RWPE1 (cell line): Measurements from ENCODE around the gene OR10H2.
"Not testable (repeated sequence)": the region's sequence is repeated elsewhere in the genome, so short reads cannot be mapped to it uniquely, and the experiment has no call there.

Experiments
- CTCF ChIA-PET: fragments of 350-600 bp; sonication (Branson Sonifier 250); formaldehyde crosslinking; extraction: SDS; loops from one replicate; lab custom pipeline; 2021; lab: Yijun Ruan, JAX
- POLR2A ChIA-PET: fragments of 400-600 bp; formaldehyde crosslinking; extraction: SDS; loops from one replicate; lab custom pipeline; 2020; ENCODE audit warnings: antibody characterized with exemption; ENCODE audit not compliant: low non-redundant PET; lab: Yijun Ruan, JAX
- DNase-seq: peaks from one replicate; pipeline ENCODE4 v3.0.0; 2012; ENCODE audit warnings: low spot score
- H3K27ac ChIP-seq: fragments of 450-650 bp; 2 replicates; pipeline ENCODE4 v1.5.1; 2017
- CTCF ChIP-seq: fragments of 450-650 bp; conservative IDR thresholded peaks from 2 replicates; pipeline ENCODE4 v1.5.1; 2017; ENCODE audit warnings: low read depth, mild to moderate bottlenecking

Gene OR10H2, protein sequence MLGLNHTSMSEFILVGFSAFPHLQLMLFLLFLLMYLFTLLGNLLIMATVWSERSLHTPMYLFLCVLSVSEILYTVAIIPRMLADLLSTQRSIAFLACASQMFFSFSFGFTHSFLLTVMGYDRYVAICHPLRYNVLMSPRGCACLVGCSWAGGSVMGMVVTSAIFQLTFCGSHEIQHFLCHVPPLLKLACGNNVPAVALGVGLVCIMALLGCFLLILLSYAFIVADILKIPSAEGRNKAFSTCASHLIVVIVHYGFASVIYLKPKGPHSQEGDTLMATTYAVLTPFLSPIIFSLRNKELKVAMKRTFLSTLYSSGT

GRCh38 chr19:15727724-15728123 lies at the start of gene OR10H2:
Gene OR10H2 (plus strand): TSS chr19:15728024. CDS start chr19:15728044, 20 bp downstream.
- CTCF ChIA-PET: no interaction called here
- no peak for TF ChIP-seq CTCF
- no peak within 1 kb of the TSS for H3K27ac ChIP-seq
- POLR2A ChIA-PET: no interaction called here
- no peak for DNase-seq

GRCh38 chr19:15679089-15679488 lies 48.7 kb upstream of the OR10H2 start:
- TF ChIP-seq CTCF: no peak
- no peak for DNase-seq
- no peak overlapping the region for H3K27ac ChIP-seq
- ChIA-PET CTCF (no interaction called here), POLR2A (no interaction called here)

GRCh38 chr19:15679865-15680264 lies 48.0 kb upstream of the OR10H2 start:
- CTCF ChIA-PET, H3K27ac ChIP-seq, DNase-seq, POLR2A ChIA-PET: not testable (repeated sequence)

DNA sequence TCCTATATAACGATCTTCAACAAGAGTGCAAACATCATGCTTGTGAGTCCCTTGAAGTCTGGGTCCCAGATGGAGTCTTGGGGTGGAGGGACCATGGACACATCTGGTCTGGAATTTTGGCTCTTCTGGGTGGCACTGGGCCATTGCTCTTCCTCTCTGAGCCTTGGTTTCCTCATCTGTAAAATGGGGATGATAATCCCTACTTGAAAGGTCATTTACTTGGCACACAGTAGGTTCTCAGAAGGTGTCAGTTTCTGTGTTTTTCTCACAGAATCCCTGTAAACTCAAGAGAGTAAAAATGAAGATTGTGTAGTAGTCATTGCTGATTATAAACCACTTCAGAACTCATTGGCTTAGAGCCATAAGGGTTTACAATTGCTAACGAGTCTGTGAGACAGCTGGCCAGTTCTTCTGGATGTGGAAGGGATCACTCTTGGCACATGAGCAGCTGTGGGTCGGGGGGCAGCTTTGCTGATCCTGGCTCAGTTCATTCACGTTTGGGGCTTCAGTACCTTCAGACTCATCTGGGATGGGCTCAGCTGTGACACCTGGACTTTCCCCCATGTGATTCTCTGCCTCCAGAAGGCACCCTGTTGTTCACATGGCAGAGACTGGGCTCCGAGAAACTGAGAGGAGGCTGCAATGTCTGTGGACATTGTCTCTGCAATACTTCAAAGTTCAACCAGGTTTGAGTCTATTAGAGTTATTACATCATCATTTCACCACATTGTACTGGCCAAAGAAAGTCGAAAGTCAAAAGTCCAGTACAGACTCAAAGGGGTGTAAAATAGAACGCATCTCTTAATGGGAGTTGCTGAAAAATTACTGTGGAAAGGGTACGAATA lies 47.1 kb upstream of the OR10H2 start:
- TF ChIP-seq CTCF: no peak
- POLR2A ChIA-PET: no interaction called here
- CTCF ChIA-PET: no interaction called here
- no peak for DNase-seq
- H3K27ac ChIP-seq: no peak overlapping the region

DNA sequence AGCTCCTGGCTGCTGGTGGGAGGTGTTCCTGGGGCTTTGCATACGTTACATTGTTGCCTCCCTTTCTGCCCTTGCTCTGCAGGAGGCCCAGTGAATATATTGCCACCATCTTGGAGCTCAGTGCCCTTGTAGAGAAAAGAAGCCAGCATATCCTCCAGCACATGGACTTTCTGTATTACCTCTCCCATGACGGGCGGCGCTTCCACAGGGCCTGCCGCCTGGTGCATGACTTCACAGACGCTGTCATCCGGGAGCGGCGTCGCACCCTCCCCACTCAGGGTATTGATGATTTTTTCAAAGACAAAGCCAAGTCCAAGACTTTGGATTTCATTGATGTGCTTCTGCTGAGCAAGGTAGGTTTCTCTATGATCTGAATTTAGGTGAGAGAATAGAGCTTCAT lies 44.4 kb upstream of the OR10H2 start:
- ChIA-PET CTCF (interaction anchor here (0.5 kb wide), 1 partner anchor 186 kb away, joined by 3 read pairs; no protein-coding TSS in a partner anchor), POLR2A (no interaction called here)
- TF ChIP-seq CTCF: no peak
- DNase-seq: no peak
- no peak overlapping the region for H3K27ac ChIP-seq

DNA sequence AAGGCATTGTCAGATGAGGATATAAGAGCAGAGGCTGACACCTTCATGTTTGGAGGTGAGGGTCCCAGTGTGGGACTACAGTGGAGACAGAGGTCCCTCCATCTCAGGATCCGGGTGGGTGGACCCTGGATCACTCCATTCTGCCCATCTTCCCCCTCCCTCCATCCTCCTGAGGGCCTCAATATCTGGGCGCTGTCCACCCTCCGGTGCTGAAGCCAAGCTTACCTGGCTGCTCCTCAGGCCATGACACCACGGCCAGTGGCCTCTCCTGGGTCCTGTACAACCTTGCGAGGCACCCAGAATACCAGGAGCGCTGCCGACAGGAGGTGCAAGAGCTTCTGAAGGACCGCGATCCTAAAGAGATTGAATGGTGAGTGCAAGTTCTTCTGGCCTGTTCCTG lies 43.0 kb upstream of the OR10H2 start:
- H3K27ac ChIP-seq: no peak overlapping the region
- POLR2A ChIA-PET: no interaction called here
- no peak for TF ChIP-seq CTCF
- CTCF ChIA-PET: no interaction called here
- DNase-seq: peak; percentile 28
